ENCODE data around the gene CAD.

Gene CAD

DNA sequence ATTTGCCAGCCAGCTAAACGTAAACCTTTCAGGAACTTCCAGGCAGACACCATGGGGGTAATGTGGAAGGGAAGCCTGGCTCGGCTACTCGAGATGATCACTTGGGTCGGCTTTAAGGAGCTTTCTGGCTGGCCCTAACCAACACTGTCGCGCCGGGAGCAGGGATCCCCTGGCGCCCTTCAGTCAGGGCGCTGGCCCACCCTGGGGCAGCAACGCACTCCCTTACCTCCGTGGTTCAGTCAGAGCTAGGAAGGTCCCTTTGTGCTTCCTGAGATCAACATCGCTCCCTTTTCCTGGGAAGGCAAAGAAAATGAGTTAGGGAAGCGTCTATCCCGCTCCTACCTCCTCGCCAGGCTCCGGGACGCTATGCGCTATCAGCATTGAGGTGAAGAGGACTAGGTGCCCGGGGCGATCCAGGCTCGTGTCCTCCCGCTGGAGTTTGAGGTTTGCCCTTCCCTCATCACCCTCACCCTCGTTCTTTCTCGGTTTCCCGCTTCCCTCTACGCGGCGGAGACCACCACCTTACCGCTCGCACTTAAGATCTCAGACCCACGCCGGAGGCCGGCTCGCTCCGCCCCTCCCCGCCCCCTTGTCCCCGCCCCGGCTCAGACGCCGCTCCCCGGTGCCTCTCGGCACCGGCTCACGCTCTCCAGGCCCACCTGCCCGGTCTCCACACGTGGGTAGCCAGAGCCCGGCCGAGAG lies 5.8 kb upstream of the CAD start:
- H3K9me3 ChIP-seq (ENCODE audit: control insufficient read depth in 5 of 5, low read length in 5 of 5) = no peaks in the 10 kb centered on the region
- no peaks in the 10 kb centered on the region for H3K27me3 ChIP-seq (ENCODE audit: control insufficient read depth in 5 of 5, insufficient read depth in 4 of 5, low read length in 5 of 5)
- H3K36me3 ChIP-seq (ENCODE audit: control insufficient read depth in 5 of 5, insufficient read depth in 5 of 5, low read length in 5 of 5) = peaks cover 3 to 35% (median 26%) of the 10 kb centered on the region in 5 donors
- H3K4me1 ChIP-seq (ENCODE audit: control insufficient read depth in 5 of 5, insufficient read depth in 5 of 5, low read length in 5 of 5) = peaks cover 5 to 59% (median 55%) of the 10 kb centered on the region in 5 donors
- H3K4me3 ChIP-seq (ENCODE audit: low read depth in 1 of 5, low read length in 5 of 5) = peak overlapping the region; percentile 89 to 99 (median 93)
- peak overlapping the region; percentile 94 for H3K27ac ChIP-seq (ENCODE audit: low read depth, low read length)
- peak overlapping the region; percentile 89 to 97 (median 94) for H3K9ac ChIP-seq (ENCODE audit: low read length in 5 of 5)

- Histone ChIP-seq H3K4me1 (ENCODE audit: control insufficient read depth in 5 of 5, insufficient read depth in 5 of 5, low read length in 5 of 5) (peaks cover 5 to 57% (median 55%) of the 10 kb centered on the region in 5 donors), H3K9me3 (ENCODE audit: control insufficient read depth in 5 of 5, low read length in 5 of 5) (no peaks in the 10 kb centered on the region), H3K4me3 (ENCODE audit: low read depth in 1 of 5, low read length in 5 of 5) (peak within 1 kb of the TSS; percentile 93 to 99 (median 96)), H3K27ac (ENCODE audit: low read depth, low read length) (peak within 1 kb of the TSS; percentile 94), H3K36me3 (ENCODE audit: control insufficient read depth in 5 of 5, insufficient read depth in 5 of 5, low read length in 5 of 5) (peaks cover 3 to 28% (median 19%) of the 10 kb centered on the region in 5 donors), H3K9ac (ENCODE audit: low read length in 5 of 5) (peak within 1 kb of the TSS; percentile 92 to 99 (median 97)), H3K27me3 (ENCODE audit: control insufficient read depth in 5 of 5, insufficient read depth in 4 of 5, low read length in 5 of 5) (no peaks in the 10 kb centered on the region)
These were observed 5.1 kb upstream of the CAD start, which contains the start of the genes ATRAID and SLC5A6 for GRCh38 chr2:27211943-27212625. Gene ATRAID, plus strand, starts transcription at chr2:27212041. Its CDS starts 328 bp downstream, at chr2:27212369. Gene SLC5A6, minus strand, starts transcription at chr2:27212268. Its CDS starts 4,618 bp downstream, at chr2:27207650.

GRCh38 chr2:27212626-27213471 lies 4.3 kb upstream of the CAD start:
- H3K4me1 ChIP-seq (ENCODE audit: control insufficient read depth in 5 of 5, insufficient read depth in 5 of 5, low read length in 5 of 5) = peaks cover 7 to 55% (median 53%) of the 10 kb centered on the region in 5 donors
- no peaks in the 10 kb centered on the region for H3K9me3 ChIP-seq (ENCODE audit: control insufficient read depth in 5 of 5, low read length in 5 of 5)
- peak overlapping the region; percentile 92 to 99 (median 96) for H3K9ac ChIP-seq (ENCODE audit: low read length in 5 of 5)
- H3K36me3 ChIP-seq (ENCODE audit: control insufficient read depth in 5 of 5, insufficient read depth in 5 of 5, low read length in 5 of 5) = peaks cover 3 to 21% (median 12%) of the 10 kb centered on the region in 5 donors
- peak overlapping the region; percentile 90 to 96 (median 96) for H3K4me3 ChIP-seq (ENCODE audit: low read depth in 1 of 5, low read length in 5 of 5)
- peak overlapping the region; percentile 94 for H3K27ac ChIP-seq (ENCODE audit: low read depth, low read length)
- H3K27me3 ChIP-seq (ENCODE audit: control insufficient read depth in 5 of 5, insufficient read depth in 4 of 5, low read length in 5 of 5) = no peaks in the 10 kb centered on the region

DNA sequence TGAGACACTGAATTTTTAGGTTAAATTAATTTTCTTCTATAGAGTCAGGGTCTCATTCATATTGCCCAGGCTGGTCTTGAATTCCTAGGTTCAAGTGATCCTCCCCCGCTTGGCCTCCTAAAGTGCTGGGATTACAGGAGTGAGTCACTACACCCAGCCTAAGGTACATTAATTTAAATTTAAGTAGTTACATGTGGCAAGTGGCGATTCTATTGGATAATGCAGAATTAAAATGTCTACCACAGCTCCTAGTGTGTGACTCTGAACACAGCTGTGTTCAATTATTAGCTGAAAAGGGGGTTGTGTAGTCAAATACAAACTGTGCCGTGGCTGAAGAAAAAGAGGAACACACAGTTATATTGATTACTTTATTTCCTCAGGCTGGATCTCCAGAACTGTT lies 2.2 kb upstream of the CAD start:
- H3K4me3 ChIP-seq (ENCODE audit: low read depth in 1 of 5, low read length in 5 of 5) = no peak overlapping the region
- no peaks in the 10 kb centered on the region for H3K27me3 ChIP-seq (ENCODE audit: control insufficient read depth in 5 of 5, insufficient read depth in 4 of 5, low read length in 5 of 5)
- H3K27ac ChIP-seq (ENCODE audit: low read depth, low read length) = no peak overlapping the region
- no peaks in the 10 kb centered on the region for H3K9me3 ChIP-seq (ENCODE audit: control insufficient read depth in 5 of 5, low read length in 5 of 5)
- no peak overlapping the region for H3K9ac ChIP-seq (ENCODE audit: low read length in 5 of 5)
- H3K4me1 ChIP-seq (ENCODE audit: control insufficient read depth in 5 of 5, insufficient read depth in 5 of 5, low read length in 5 of 5) = peaks cover 6 to 42% (median 38%) of the 10 kb centered on the region in 5 donors
- H3K36me3 ChIP-seq (ENCODE audit: control insufficient read depth in 5 of 5, insufficient read depth in 5 of 5, low read length in 5 of 5) = peaks cover 3 to 10% (median 7%) of the 10 kb centered on the region in 5 donors

- Histone ChIP-seq H3K9me3 (ENCODE audit: control insufficient read depth in 5 of 5, low read length in 5 of 5) (no peaks in the 10 kb centered on the region), H3K27ac (ENCODE audit: low read depth, low read length) (no peak overlapping the region), H3K9ac (ENCODE audit: low read length in 5 of 5) (peak overlapping the region in 4 of 5 donors; percentile 43 to 83 (median 64)), H3K4me3 (ENCODE audit: low read depth in 1 of 5, low read length in 5 of 5) (peak overlapping the region; percentile 69 to 86 (median 80)), H3K4me1 (ENCODE audit: control insufficient read depth in 5 of 5, insufficient read depth in 5 of 5, low read length in 5 of 5) (peaks cover 4 to 30% (median 25%) of the 10 kb centered on the region in 5 donors), H3K36me3 (ENCODE audit: control insufficient read depth in 5 of 5, insufficient read depth in 5 of 5, low read length in 5 of 5) (peaks cover 3 to 22% (median 16%) of the 10 kb centered on the region in 5 donors), H3K27me3 (ENCODE audit: control insufficient read depth in 5 of 5, insufficient read depth in 4 of 5, low read length in 5 of 5) (no peaks in the 10 kb centered on the region)
These were observed 592 bp upstream of the CAD start for GRCh38 chr2:27216416-27217137.

- Histone ChIP-seq H3K9ac (ENCODE audit: low read length in 5 of 5) (no peak overlapping the region), H3K4me3 (ENCODE audit: low read depth in 1 of 5, low read length in 5 of 5) (no peak overlapping the region), H3K9me3 (ENCODE audit: control insufficient read depth in 5 of 5, low read length in 5 of 5) (no peaks in the 10 kb centered on the region), H3K4me1 (ENCODE audit: control insufficient read depth in 5 of 5, insufficient read depth in 5 of 5, low read length in 5 of 5) (peaks cover 4 to 18% (median 16%) of the 10 kb centered on the region in 5 donors), H3K27ac (ENCODE audit: low read depth, low read length) (no peak overlapping the region), H3K36me3 (ENCODE audit: control insufficient read depth in 5 of 5, insufficient read depth in 5 of 5, low read length in 5 of 5) (peaks cover 5 to 41% (median 32%) of the 10 kb centered on the region in 5 donors), H3K27me3 (ENCODE audit: control insufficient read depth in 5 of 5, insufficient read depth in 4 of 5, low read length in 5 of 5) (no peaks in the 10 kb centered on the region)
These were observed 1.4 kb downstream of the CAD start for GRCh38 chr2:27218614-27219013.

DNA sequence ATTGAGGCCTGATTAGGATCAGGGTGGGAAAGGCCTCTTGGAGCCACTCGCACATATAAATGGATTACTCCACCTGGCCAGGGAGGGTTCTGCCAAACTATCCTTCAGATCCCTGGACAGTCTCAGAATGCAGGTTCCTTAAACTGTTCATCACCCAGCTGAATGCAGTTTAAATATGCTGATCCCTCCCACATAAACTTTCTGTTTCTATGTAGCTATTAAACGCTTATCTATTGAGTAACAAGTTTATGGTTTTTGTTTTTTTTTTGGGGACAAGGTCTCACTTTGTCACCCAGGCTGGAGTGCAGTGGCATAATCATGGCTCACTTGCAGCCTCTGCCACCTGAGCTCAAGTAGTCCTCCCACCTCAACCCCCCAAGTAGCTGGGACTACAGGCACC lies 1.9 kb downstream of the CAD start:
- H3K36me3 ChIP-seq (ENCODE audit: control insufficient read depth in 5 of 5, insufficient read depth in 5 of 5, low read length in 5 of 5) = peaks cover 5 to 46% (median 37%) of the 10 kb centered on the region in 5 donors
- peaks cover 4 to 18% (median 15%) of the 10 kb centered on the region in 5 donors for H3K4me1 ChIP-seq (ENCODE audit: control insufficient read depth in 5 of 5, insufficient read depth in 5 of 5, low read length in 5 of 5)
- H3K9me3 ChIP-seq (ENCODE audit: control insufficient read depth in 5 of 5, low read length in 5 of 5) = no peaks in the 10 kb centered on the region
- H3K27me3 ChIP-seq (ENCODE audit: control insufficient read depth in 5 of 5, insufficient read depth in 4 of 5, low read length in 5 of 5) = no peaks in the 10 kb centered on the region
- no peak overlapping the region for H3K4me3 ChIP-seq (ENCODE audit: low read depth in 1 of 5, low read length in 5 of 5)
- H3K27ac ChIP-seq (ENCODE audit: low read depth, low read length) = no peak overlapping the region
- no peak overlapping the region for H3K9ac ChIP-seq (ENCODE audit: low read length in 5 of 5)

DNA sequence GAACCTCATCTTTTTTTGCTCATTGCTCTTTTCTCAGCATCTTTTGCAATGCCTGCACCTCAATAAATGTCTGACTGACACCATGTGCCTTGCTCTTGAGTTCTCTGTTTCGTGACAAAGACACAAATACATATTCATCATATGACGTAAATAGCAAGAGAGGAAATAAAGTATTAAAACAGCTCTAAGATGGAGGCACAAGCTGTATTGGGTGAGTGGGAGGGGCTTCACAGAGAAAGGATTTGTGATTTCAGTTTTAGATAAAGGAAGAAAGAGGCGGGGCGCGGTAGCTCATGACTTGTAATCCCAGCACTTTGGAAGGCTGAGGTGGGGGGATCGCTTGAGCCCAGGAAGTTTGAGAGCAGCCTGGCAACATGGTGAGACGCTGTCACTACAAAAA lies 2.9 kb downstream of the CAD start:
- no peak overlapping the region for H3K4me3 ChIP-seq (ENCODE audit: low read depth in 1 of 5, low read length in 5 of 5)
- H3K9me3 ChIP-seq (ENCODE audit: control insufficient read depth in 5 of 5, low read length in 5 of 5) = no peaks in the 10 kb centered on the region
- H3K4me1 ChIP-seq (ENCODE audit: control insufficient read depth in 5 of 5, insufficient read depth in 5 of 5, low read length in 5 of 5) = peaks cover 4 to 18% (median 15%) of the 10 kb centered on the region in 5 donors
- peaks cover 7 to 55% (median 47%) of the 10 kb centered on the region in 5 donors for H3K36me3 ChIP-seq (ENCODE audit: control insufficient read depth in 5 of 5, insufficient read depth in 5 of 5, low read length in 5 of 5)
- H3K9ac ChIP-seq (ENCODE audit: low read length in 5 of 5) = no peak overlapping the region
- H3K27me3 ChIP-seq (ENCODE audit: control insufficient read depth in 5 of 5, insufficient read depth in 4 of 5, low read length in 5 of 5) = no peaks in the 10 kb centered on the region
- H3K27ac ChIP-seq (ENCODE audit: low read depth, low read length) = no peak overlapping the region

DNA sequence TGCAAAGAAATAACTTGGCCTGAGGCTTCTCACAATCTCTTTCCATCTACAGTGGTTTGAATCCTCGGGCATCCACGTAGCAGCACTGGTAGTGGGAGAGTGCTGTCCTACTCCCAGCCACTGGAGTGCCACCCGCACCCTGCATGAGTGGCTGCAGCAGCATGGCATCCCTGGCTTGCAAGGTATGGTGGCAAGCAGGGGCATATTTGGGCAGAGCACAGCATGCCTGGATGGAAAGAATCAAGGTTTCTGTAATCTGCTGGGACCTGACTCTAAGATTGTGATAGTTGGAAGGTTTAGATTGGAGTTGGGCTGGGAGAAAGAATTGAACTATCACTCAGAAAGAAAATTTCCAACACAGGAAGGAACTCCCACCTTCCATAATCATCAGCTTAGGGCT lies 4.0 kb downstream of the CAD start:
- Histone ChIP-seq H3K36me3 (ENCODE audit: control insufficient read depth in 5 of 5, insufficient read depth in 5 of 5, low read length in 5 of 5) (peaks cover 4 to 60% (median 51%) of the 10 kb centered on the region in 5 donors), H3K27ac (ENCODE audit: low read depth, low read length) (no peak overlapping the region), H3K9me3 (ENCODE audit: control insufficient read depth in 5 of 5, low read length in 5 of 5) (no peaks in the 10 kb centered on the region), H3K27me3 (ENCODE audit: control insufficient read depth in 5 of 5, insufficient read depth in 4 of 5, low read length in 5 of 5) (no peaks in the 10 kb centered on the region), H3K9ac (ENCODE audit: low read length in 5 of 5) (no peak overlapping the region), H3K4me3 (ENCODE audit: low read depth in 1 of 5, low read length in 5 of 5) (no peak overlapping the region), H3K4me1 (ENCODE audit: control insufficient read depth in 5 of 5, insufficient read depth in 5 of 5, low read length in 5 of 5) (peaks cover 4 to 18% (median 15%) of the 10 kb centered on the region in 5 donors)

Data from subcutaneous abdominal adipose tissue (tissue), 5 donors.